ENCODE results near the gene HECTD3. TPM values are rescaled to one million over a fixed set of nuclear protein-coding genes. Genes with fewer than 3 reads are reported as not detected.

The HECTD3 gene
- 45.3 and 53.1 TPM in 2 replicates for total RNA-seq (2014; rRNA removed; shearing (Covaris generic))

DNA sequence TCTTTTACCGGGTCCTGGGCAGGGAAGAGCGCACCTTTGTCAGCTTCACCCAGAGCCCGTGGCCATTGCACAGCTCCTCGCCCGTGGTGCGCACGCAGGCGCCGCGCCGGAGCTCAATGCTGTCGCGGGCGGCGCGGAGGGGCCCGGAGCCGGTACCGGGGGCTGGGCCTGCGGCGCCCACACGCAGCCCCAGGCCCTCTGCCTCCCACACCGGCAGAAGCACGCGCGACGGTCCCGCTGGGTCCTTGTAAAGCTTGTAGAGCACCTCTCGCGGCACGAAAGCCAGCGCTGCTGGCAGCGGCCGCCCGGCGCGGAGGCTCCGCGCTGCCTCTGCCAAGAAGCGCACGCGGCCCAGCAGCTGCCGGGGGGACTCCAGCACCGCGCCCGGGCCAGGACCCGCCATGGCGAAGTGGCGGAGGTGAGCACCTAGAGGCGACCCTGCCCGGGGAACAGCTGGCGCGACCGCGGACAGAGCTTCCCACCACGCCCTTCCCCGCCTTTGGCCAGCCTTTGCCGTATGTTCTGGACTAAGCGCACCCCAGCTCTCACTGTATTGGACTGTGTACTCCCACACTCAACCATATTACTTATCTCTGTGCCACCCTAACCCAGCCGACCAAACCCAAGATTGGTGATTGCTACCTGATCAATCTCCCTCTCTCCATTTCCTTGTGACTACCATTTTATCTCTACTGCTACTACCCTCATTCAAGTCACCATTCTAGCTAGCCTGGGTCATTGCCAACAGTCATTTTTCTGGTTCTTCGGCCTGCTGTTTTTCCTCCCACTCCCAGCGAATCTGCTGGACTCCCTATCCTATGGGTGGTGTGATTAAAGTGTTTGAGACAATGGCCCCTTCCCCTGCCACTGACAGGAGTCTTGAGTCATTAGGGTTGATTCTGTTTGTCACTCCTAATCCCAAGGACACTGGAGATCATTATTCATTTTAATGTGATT, at the start of gene HECTD3:
HECTD3 (minus strand) TSS at position 470 of the 957 bp plus-strand sequence; CDS start at position 403, 67 bp downstream.
- DNase-seq, result peak; percentile 80
- peaks cover 12% of the 10 kb centered on the region for H3K36me3 ChIP-seq (replicated peaks; ENCODE audit: control insufficient read depth, insufficient read depth, low read length)

GRCh38 chr1:45059829-45060228, 48.7 kb upstream of the HECTD3 start:
- DNase-seq, result no peak
- Histone ChIP-seq H3K36me3 (replicated peaks; ENCODE audit: control insufficient read depth, insufficient read depth, low read length) (no peaks in the 10 kb centered on the region), H3K27me3 (ENCODE audit: control insufficient read depth, insufficient read depth, low read length) (no peaks in the 10 kb centered on the region), H3K4me3 (ENCODE audit: insufficient read depth, low read depth, low read length) (no peak overlapping the region)

More for the DNA sequence above, at the start of gene HECTD3:
- H3K4me3 ChIP-seq (ENCODE audit: insufficient read depth, low read depth, low read length), result peak within 1 kb of the TSS; percentile 91
- peaks cover 10% of the 10 kb centered on the region; the same call in 1 of the 2 replicates for H3K27me3 ChIP-seq (ENCODE audit: control insufficient read depth, insufficient read depth, low read length)

- no peak overlapping the region for H3K4me3 ChIP-seq (ENCODE audit: insufficient read depth, low read depth, low read length)
- H3K36me3 ChIP-seq (replicated peaks; ENCODE audit: control insufficient read depth, insufficient read depth, low read length), result no peaks in the 10 kb centered on the region
- no peak for DNase-seq
- no peaks in the 10 kb centered on the region for H3K27me3 ChIP-seq (ENCODE audit: control insufficient read depth, insufficient read depth, low read length)
Measured at GRCh38 chr1:45057542-45057941, 46.4 kb upstream of the HECTD3 start.

- Histone ChIP-seq H3K27me3 (ENCODE audit: control insufficient read depth, insufficient read depth, low read length) (no peaks in the 10 kb centered on the region), H3K4me3 (ENCODE audit: insufficient read depth, low read depth, low read length) (no peak overlapping the region), H3K36me3 (replicated peaks; ENCODE audit: control insufficient read depth, insufficient read depth, low read length) (no peaks in the 10 kb centered on the region)
- no peak for DNase-seq
Measured at GRCh38 chr1:45051005-45051772, 40.1 kb upstream of the HECTD3 start.

DNA sequence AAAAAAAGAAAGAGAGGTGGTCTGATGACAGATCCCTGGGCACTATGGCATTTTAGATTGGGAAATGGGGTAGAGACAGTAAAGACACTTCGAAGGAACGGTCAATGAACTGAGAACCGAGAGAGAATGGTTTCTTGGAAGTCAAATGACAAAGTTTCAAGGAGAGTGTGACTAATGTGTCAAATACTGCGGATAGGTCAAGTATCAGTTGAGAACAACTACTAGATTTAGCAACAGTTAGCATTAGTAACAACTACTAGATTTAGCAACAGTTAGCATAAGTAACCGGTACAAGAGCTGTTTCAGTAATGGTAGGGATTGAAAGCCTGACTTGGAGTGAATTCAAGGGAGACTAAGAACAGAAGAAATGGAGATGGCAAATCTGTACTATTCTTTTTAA, 35.9 kb upstream of the HECTD3 start:
- no peak for DNase-seq
- H3K36me3 ChIP-seq (replicated peaks; ENCODE audit: control insufficient read depth, insufficient read depth, low read length), result no peaks in the 10 kb centered on the region
- H3K27me3 ChIP-seq (ENCODE audit: control insufficient read depth, insufficient read depth, low read length), result no peaks in the 10 kb centered on the region

GRCh38 chr1:45044916-45045315, 33.8 kb upstream of the HECTD3 start:
- H3K4me3 ChIP-seq (ENCODE audit: insufficient read depth, low read depth, low read length), result no peak overlapping the region
- H3K36me3 ChIP-seq (replicated peaks; ENCODE audit: control insufficient read depth, insufficient read depth, low read length), result no peaks in the 10 kb centered on the region
- DNase-seq, result no peak
- no peaks in the 10 kb centered on the region for H3K27me3 ChIP-seq (ENCODE audit: control insufficient read depth, insufficient read depth, low read length)

More for the DNA sequence above, 35.9 kb upstream of the HECTD3 start:
- H3K4me3 ChIP-seq (ENCODE audit: insufficient read depth, low read depth, low read length), result no peak overlapping the region

GRCh38 chr1:45043094-45043493, 32.0 kb upstream of the HECTD3 start:
- Histone ChIP-seq H3K4me3 (ENCODE audit: insufficient read depth, low read depth, low read length) (no peak overlapping the region), H3K36me3 (replicated peaks; ENCODE audit: control insufficient read depth, insufficient read depth, low read length) (no peaks in the 10 kb centered on the region), H3K27me3 (ENCODE audit: control insufficient read depth, insufficient read depth, low read length) (no peaks in the 10 kb centered on the region)
- DNase-seq, result no peak

- Histone ChIP-seq H3K36me3 (replicated peaks; ENCODE audit: control insufficient read depth, insufficient read depth, low read length) (no peaks in the 10 kb centered on the region), H3K4me3 (ENCODE audit: insufficient read depth, low read depth, low read length) (no peak overlapping the region), H3K27me3 (ENCODE audit: control insufficient read depth, insufficient read depth, low read length) (no peaks in the 10 kb centered on the region)
- no peak for DNase-seq
Measured at GRCh38 chr1:45040297-45040696, 29.2 kb upstream of the HECTD3 start.

DNA sequence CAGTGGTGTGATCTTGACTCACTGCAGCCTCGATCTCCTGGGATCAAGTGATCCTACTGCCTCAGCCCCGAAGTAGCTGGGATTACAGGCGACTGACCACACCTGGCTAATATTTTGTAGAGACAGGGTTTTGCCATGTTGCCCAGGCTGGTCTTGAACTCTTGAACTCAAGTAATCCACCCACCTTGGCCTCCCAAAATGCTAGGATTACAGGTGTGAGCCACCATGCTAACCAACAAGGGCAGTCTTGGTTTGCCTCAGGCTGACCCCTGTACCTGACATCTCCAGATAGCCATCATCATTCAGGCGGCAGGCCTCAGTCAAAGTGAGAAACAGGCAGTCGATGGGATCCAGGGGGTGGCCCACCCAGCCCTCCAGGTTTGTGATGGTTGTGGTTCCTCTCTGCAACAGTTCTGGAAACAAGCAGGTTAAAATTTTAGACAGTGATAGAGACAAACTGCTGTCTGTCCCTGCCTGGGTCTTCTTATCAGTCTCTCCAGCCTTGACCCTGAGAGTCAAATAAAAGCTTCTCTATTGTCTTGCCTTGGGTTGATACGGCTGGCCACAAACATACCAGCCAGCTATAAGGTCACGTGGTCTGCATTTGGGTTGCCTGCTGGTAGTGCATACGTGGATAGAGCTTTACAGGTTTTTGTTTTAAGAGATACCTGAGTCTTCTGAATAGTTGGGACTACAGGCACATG, 27.7 kb upstream of the HECTD3 start:
- Histone ChIP-seq H3K36me3 (replicated peaks; ENCODE audit: control insufficient read depth, insufficient read depth, low read length) (no peaks in the 10 kb centered on the region), H3K4me3 (ENCODE audit: insufficient read depth, low read depth, low read length) (no peak overlapping the region), H3K27me3 (ENCODE audit: control insufficient read depth, insufficient read depth, low read length) (no peaks in the 10 kb centered on the region)
- DNase-seq, result no peak

DNA sequence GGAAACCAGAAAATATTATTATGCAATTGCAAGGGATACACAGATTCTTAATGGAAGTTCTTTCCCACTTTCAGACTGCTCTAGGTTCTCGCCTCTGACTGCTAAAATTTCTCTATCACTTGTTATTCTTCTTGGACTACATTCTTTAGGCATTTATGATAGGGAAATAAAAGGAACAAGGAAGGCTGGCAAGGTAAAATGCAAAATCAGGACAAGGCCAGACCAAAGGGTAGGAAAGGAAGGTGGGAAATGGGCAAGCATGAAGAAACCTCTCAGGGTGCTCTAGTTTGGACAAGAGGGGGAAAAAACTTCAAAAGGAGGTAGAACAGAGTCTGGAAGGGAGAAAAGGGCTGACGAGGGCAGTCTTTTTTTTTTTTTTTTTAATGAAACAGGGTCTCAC, 27.1 kb upstream of the HECTD3 start:
- no peak for DNase-seq
- H3K36me3 ChIP-seq (replicated peaks; ENCODE audit: control insufficient read depth, insufficient read depth, low read length), result no peaks in the 10 kb centered on the region
- no peak overlapping the region for H3K4me3 ChIP-seq (ENCODE audit: insufficient read depth, low read depth, low read length)
- no peaks in the 10 kb centered on the region for H3K27me3 ChIP-seq (ENCODE audit: control insufficient read depth, insufficient read depth, low read length)

GRCh38 chr1:45037456-45037855, 26.3 kb upstream of the HECTD3 start:
- DNase-seq, result no peak

GRCh38 chr1:45035631-45036301, 24.6 kb upstream of the HECTD3 start:
- DNase-seq, result no peak
- Histone ChIP-seq H3K36me3 (replicated peaks; ENCODE audit: control insufficient read depth, insufficient read depth, low read length) (no peaks in the 10 kb centered on the region), H3K4me3 (ENCODE audit: insufficient read depth, low read depth, low read length) (no peak overlapping the region), H3K27me3 (ENCODE audit: control insufficient read depth, insufficient read depth, low read length) (no peaks in the 10 kb centered on the region)

More at GRCh38 chr1:45037456-45037855, 26.3 kb upstream of the HECTD3 start:
- H3K27me3 ChIP-seq (ENCODE audit: control insufficient read depth, insufficient read depth, low read length), result no peaks in the 10 kb centered on the region
- no peak overlapping the region for H3K4me3 ChIP-seq (ENCODE audit: insufficient read depth, low read depth, low read length)
- H3K36me3 ChIP-seq (replicated peaks; ENCODE audit: control insufficient read depth, insufficient read depth, low read length), result no peaks in the 10 kb centered on the region

- H3K36me3 ChIP-seq (replicated peaks; ENCODE audit: control insufficient read depth, insufficient read depth, low read length), result no peaks in the 10 kb centered on the region
- H3K4me3 ChIP-seq (ENCODE audit: insufficient read depth, low read depth, low read length), result no peak overlapping the region
- no peak for DNase-seq
- H3K27me3 ChIP-seq (ENCODE audit: control insufficient read depth, insufficient read depth, low read length), result no peaks in the 10 kb centered on the region
Measured at GRCh38 chr1:45033356-45033755, 22.2 kb upstream of the HECTD3 start.

DNA sequence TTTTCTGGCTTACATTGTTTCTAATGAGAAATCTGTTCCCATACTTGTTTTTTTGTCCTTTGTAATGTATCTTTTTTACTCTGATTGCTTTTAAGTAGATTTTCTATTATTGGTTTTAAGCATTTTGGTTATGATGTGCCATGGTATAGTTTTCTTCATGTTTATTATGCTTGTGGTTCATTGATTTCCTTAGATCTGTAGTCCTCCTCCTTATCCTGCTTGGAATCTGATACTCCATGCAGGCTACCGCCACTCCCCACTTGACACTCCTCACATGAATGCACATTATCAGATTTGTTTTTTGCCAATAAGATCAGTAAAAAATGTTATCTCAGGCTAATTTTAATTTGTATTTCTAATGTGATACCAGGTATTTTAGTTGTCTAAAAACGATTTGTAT, 21.7 kb upstream of the HECTD3 start:
- Histone ChIP-seq H3K27me3 (ENCODE audit: control insufficient read depth, insufficient read depth, low read length) (no peaks in the 10 kb centered on the region), H3K4me3 (ENCODE audit: insufficient read depth, low read depth, low read length) (no peak overlapping the region), H3K36me3 (replicated peaks; ENCODE audit: control insufficient read depth, insufficient read depth, low read length) (no peaks in the 10 kb centered on the region)
- DNase-seq, result no peak
